Endothelial cell of umbilical vein (primary cell): ENCODE measurements around the gene TRIM27. TPM values are rescaled to one million over a fixed set of nuclear protein-coding genes. Genes with fewer than 3 reads are reported as not detected.

Source experiments
- BruUV-seq: library from RNA; stranded (reverse); fragments of 400-500 nt; replicated peaks from 2 replicates; lab custom pipeline; 2021; lab: Mats Ljungman, UMichigan
- CTCF ChIA-PET: fragments of 300-600, 350-600 bp; sonication (Branson Sonifier 250); formaldehyde crosslinking; loops from one replicate; lab custom pipeline; 2021; ENCODE audit warnings: antibody characterized with exemption, inconsistent platforms; lab: Charles Lee
- POLR2A ChIA-PET: fragments of 300-600, 350-600 bp; sonication (Branson Sonifier 250); formaldehyde crosslinking; loops from one replicate; lab custom pipeline; 2021; ENCODE audit warnings: antibody characterized with exemption, inconsistent platforms; lab: Charles Lee
- DNase-seq: peaks from one replicate; pipeline ENCODE4 v3.0.0-alpha.2; 2011; ENCODE audit warnings: low read depth, low spot score
- FAIRE-seq: peaks from 2 replicates; lab custom pipeline; 2011; peaks lifted over from hg19 to GRCh38; lab: Jason Lieb, UNC
- H2AFZ ChIP-seq: 2 replicates; pipeline ENCODE4 v1.6.0; 2012; ENCODE audit warnings: low read depth, low read length, control low read depth, inconsistent platforms
- H3K27ac ChIP-seq: 2 replicates; pipeline ENCODE4 v1.5.1; 2011; ENCODE audit warnings: low read depth, mild to moderate bottlenecking, control low read depth, low read length, moderate library complexity; ENCODE audit not compliant: insufficient read depth
- H3K27me3 ChIP-seq, 2 experiments: 2 replicates each; pipeline versions ENCODE4 v1.6.0 to v1.6.1; 2011; ENCODE audit warnings: low read length in 2 of 2, mixed read lengths in 1 of 2; ENCODE audit not compliant: control insufficient read depth in 2 of 2, insufficient read depth in 2 of 2
- H3K36me3 ChIP-seq, 2 experiments: 2 replicates in 1 of 2; 3 replicates in 1 of 2; pipeline ENCODE4 v1.5.1; 2011; ENCODE audit warnings: low read length in 2 of 2, mild to moderate bottlenecking in 1 of 2, moderate library complexity in 1 of 2; ENCODE audit not compliant: control insufficient read depth in 2 of 2, insufficient read depth in 2 of 2; ENCODE audit errors: extremely low read depth in 1 of 2
- H3K4me1 ChIP-seq: 3 replicates; pipeline ENCODE4 v1.5.1; 2011; ENCODE audit warnings: mild to moderate bottlenecking, low read length; ENCODE audit not compliant: control insufficient read depth, insufficient read depth; ENCODE audit errors: extremely low read depth
- H3K4me2 ChIP-seq: 2 replicates; pipeline ENCODE4 v1.6.1; 2011; ENCODE audit warnings: low read length, control low read depth, mixed read lengths; ENCODE audit not compliant: insufficient read depth
- H3K4me3 ChIP-seq, 3 experiments: fragments of 200-600 bp in 1 of 3; sonication (generic), shearing (Covaris generic) in 1 of 3; replicated peaks in 1 of 3; 2 replicates each; pipeline ENCODE4 v1.5.1; 2011 to 2016; ENCODE audit warnings: control low read depth in 3 of 3, low read length in 3 of 3, mild to moderate bottlenecking in 2 of 3, inconsistent platforms in 1 of 3, low read depth in 1 of 3, moderate library complexity in 1 of 3; ENCODE audit not compliant: insufficient read depth in 1 of 3
- H3K79me2 ChIP-seq: 2 replicates; pipeline ENCODE4 v1.6.0; 2012; ENCODE audit warnings: low read length, inconsistent platforms; ENCODE audit not compliant: control insufficient read depth, insufficient read depth
- H3K9ac ChIP-seq: replicated peaks from 2 replicates; pipeline ENCODE3; 2011; ENCODE audit warnings: low read length, control low read depth; ENCODE audit not compliant: insufficient read depth; ENCODE audit errors: extremely low read depth
- H3K9me1 ChIP-seq: replicated peaks from 3 replicates; pipeline ENCODE4 v1.6.0; 2011; ENCODE audit warnings: mild to moderate bottlenecking, low read length; ENCODE audit not compliant: control insufficient read depth, insufficient read depth; ENCODE audit errors: extremely low read depth
- H3K9me3 ChIP-seq: replicated peaks from 2 replicates; pipeline ENCODE4 v1.5.1; 2012; ENCODE audit warnings: low read length, inconsistent platforms; ENCODE audit not compliant: control insufficient read depth, insufficient read depth
- H4K20me1 ChIP-seq: replicated peaks from 2 replicates; pipeline ENCODE3; 2011; ENCODE audit warnings: mild to moderate bottlenecking, low read length; ENCODE audit not compliant: control insufficient read depth, insufficient read depth; ENCODE audit errors: extremely low read depth
- CTCF ChIP-seq, 2 donors: IDR thresholded peaks; 1 replicate in 1 of 2; 2 replicates in 1 of 2; pipeline ENCODE4 v1.5.1; 2011; ENCODE audit warnings: low read length in 2 of 2, mild to moderate bottlenecking in 2 of 2, moderate library complexity in 2 of 2, control low read depth in 1 of 2, inconsistent platforms in 1 of 2, low read depth in 1 of 2; ENCODE audit not compliant: insufficient read depth in 1 of 2; ENCODE audit errors: extremely low read depth in 1 of 2
- EZH2 ChIP-seq: IDR thresholded peaks from 2 replicates; pipeline ENCODE4 v1.6.1; 2012; ENCODE audit warnings: borderline replicate concordance, low read depth, mild to moderate bottlenecking, moderate library complexity, low read length, inconsistent platforms; ENCODE audit not compliant: severe bottlenecking
- FOS ChIP-seq: IDR thresholded peaks from 2 replicates; pipeline ENCODE4 v1.6.1; 2011; ENCODE audit warnings: mild to moderate bottlenecking, low read length, moderate library complexity, borderline replicate concordance; ENCODE audit not compliant: insufficient read depth
- GATA2 ChIP-seq: IDR thresholded peaks from 2 replicates; pipeline ENCODE4 v1.7.0; 2011; ENCODE audit warnings: low read depth, mild to moderate bottlenecking, moderate library complexity, mixed read lengths, low read length; ENCODE audit not compliant: insufficient read length, insufficient read depth
- JUN ChIP-seq: IDR thresholded peaks from 2 replicates; pipeline ENCODE4 v1.6.1; 2011; ENCODE audit warnings: borderline replicate concordance, low read depth; ENCODE audit not compliant: insufficient read length, insufficient read depth
- MAX ChIP-seq: IDR thresholded peaks from 2 replicates; pipeline ENCODE4 v1.6.1; 2011; ENCODE audit not compliant: insufficient read depth, insufficient read length
- MYC ChIP-seq: IDR thresholded peaks from one replicate; pipeline ENCODE4 v1.6.1; 2011; ENCODE audit warnings: mild to moderate bottlenecking, low read depth, low read length
- POLR2A ChIP-seq: IDR thresholded peaks from 2 replicates; pipeline ENCODE4 v1.6.1; 2012; ENCODE audit warnings: low read depth, mild to moderate bottlenecking, control low read depth, low read length
- POLR2AphosphoS5 ChIP-seq: IDR thresholded peaks from 2 replicates; pipeline ENCODE4 v1.6.1; 2012; ENCODE audit warnings: low read depth, mild to moderate bottlenecking, control low read depth, low read length, moderate library complexity; ENCODE audit not compliant: insufficient read depth
- dilution Hi-C: fragments of 300-500 bp; cut with MboI; formaldehyde crosslinking; loops from one replicate; pipeline ENCODE4 v1.15.0; 2019; ENCODE audit warnings: low sequenced_read_pairs; ENCODE audit not compliant: extremely low pct_ligation_motif_present
- intact Hi-C: fragments of 100-400 bp; cut with micrococcal nuclease; formaldehyde crosslinking; loops from one replicate; pipeline ENCODE4 v1.10.0; 2022
- polyA plus RNA-seq, 4 experiments: library from polyadenylated mRNA; depleted of rRNA in 3 of 4; stranded (reverse) in 3 of 4; unstranded in 1 of 4; fragments of >200 nt; gene quantifications; 2 replicates each; pipeline versions ENCODE4 v1.2.1 to v1.2.3, GENCODE V29; 2011 to 2012; ENCODE audit warnings: missing spikeins in 1 of 4
- total RNA-seq: library from RNA; stranded (reverse); gene quantifications from 2 replicates; pipeline ENCODE4 v1.2.3, GENCODE V29; 2021

TRIM27 gene
- total and polyA plus RNA-seq, 2 donors (not counting 3 experiments of a cell fraction or from before 2014, with no cell fraction given) = 67.1 to 69.2 TPM

- Histone ChIP-seq H3K27me3 (no peaks in the 10 kb centered on the region), H3K4me1 (peaks cover 13% of the 10 kb centered on the region), H4K20me1 (no peaks in the 10 kb centered on the region), H3K79me2 (no peaks in the 10 kb centered on the region), H3K36me3 (no peaks in the 10 kb centered on the region), H3K4me3 (no peak overlapping the region), H3K9me3 (no peaks in the 10 kb centered on the region), H3K9me1 (no peaks in the 10 kb centered on the region), H3K9ac (no peak overlapping the region), H3K4me2 (no peak overlapping the region), H2AFZ (no peak overlapping the region), H3K27ac (peak overlapping the region; percentile 6)
- intact Hi-C loops = no loop called here
- BruUV-seq = no TSS peak
- no peak for TF ChIP-seq POLR2AphosphoS5
- no peak for TF ChIP-seq CTCF (IDR thresholded peaks at IDR 0.05; ENCODE audit: extremely low read depth in 1 of 2, insufficient read depth in 1 of 2, low read depth in 1 of 2, low read length in 2 of 2)
- TF ChIP-seq MYC = no peak
- no peak for TF ChIP-seq POLR2A
- no peak for TF ChIP-seq EZH2
- dilution Hi-C loops = no loop called here
- DNase-seq (no peak), FAIRE-seq (no peak)
- POLR2A ChIA-PET = no interaction called here
- CTCF ChIA-PET = interaction anchor here (1.2 kb wide), 1 partner anchor 33 kb away, joined by 6 read pairs; no protein-coding TSS in a partner anchor
Measured at GRCh38 chr6:28947067-28947765, 23.4 kb upstream of the TRIM27 start.

GRCh38 chr6:28945349-28945748 is 21.6 kb upstream of the TRIM27 start:
- POLR2A ChIA-PET = no interaction called here
- DNase-seq (no peak), FAIRE-seq (no peak)
- Histone ChIP-seq H3K4me1 (peaks cover 18% of the 10 kb centered on the region), H3K4me3 (no peak overlapping the region), H3K27me3 (no peaks in the 10 kb centered on the region), H3K27ac (no peak overlapping the region), H2AFZ (no peak overlapping the region), H4K20me1 (no peaks in the 10 kb centered on the region), H3K79me2 (no peaks in the 10 kb centered on the region), H3K9ac (no peak overlapping the region), H3K4me2 (no peak overlapping the region), H3K9me1 (no peaks in the 10 kb centered on the region), H3K9me3 (no peaks in the 10 kb centered on the region), H3K36me3 (no peaks in the 10 kb centered on the region)
- CTCF ChIA-PET = interaction anchor here (1.0 kb wide), 1 partner anchor 71 kb away, joined by 3 read pairs; no protein-coding TSS in a partner anchor
- BruUV-seq = no TSS peak
- intact Hi-C loops = loop anchor here (2.0 kb wide), 1 partner anchor 157 kb away; no protein-coding TSS in a partner anchor
- dilution Hi-C loops = no loop called here
- TF ChIP-seq POLR2AphosphoS5 (no peak), FOS (no peak), GATA2 (no peak), MAX (no peak), JUN (no peak), EZH2 (no peak), CTCF (IDR thresholded peaks at IDR 0.05; ENCODE audit: extremely low read depth in 1 of 2, insufficient read depth in 1 of 2, low read depth in 1 of 2, low read length in 2 of 2) (no peak), POLR2A (no peak), MYC (no peak)
